ENCODE measurements around the gene SLC35E2B. TPM values are rescaled to one million over a fixed set of nuclear protein-coding genes. Genes with fewer than 3 reads are reported as not detected.

SLC35E2B gene
- total RNA-seq, 1 experiment from 2014 or later = 51.3 TPM

GRCh38 chr1:1670866-1671265 lies 21.7 kb downstream of the SLC35E2B start (continued):
- TF ChIP-seq ZNF532 (CRISPR knock-in tag; IDR thresholded peaks at IDR 0.05; ENCODE audit: borderline replicate concordance) (no peak), ZNF138 (CRISPR knock-in tag; conservative IDR thresholded peaks at IDR 0.05) (no peak), ZNF317 (CRISPR knock-in tag; IDR thresholded peaks at IDR 0.05; ENCODE audit: borderline replicate concordance, low read depth) (no peak), ETV6 (CRISPR knock-in tag; IDR thresholded peaks at IDR 0.05) (no peak), MYBL2 (CRISPR knock-in tag; IDR thresholded peaks at IDR 0.05) (no peak), E2F5 (CRISPR knock-in tag; IDR thresholded peaks at IDR 0.05) (no peak)

- H3K4me3 Mint-ChIP-seq = no peak overlapping the region
- peaks cover 39% of the 10 kb centered on the region for H3K36me3 Mint-ChIP-seq
- POLR2A ChIA-PET = no interaction called here
- CTCF ChIA-PET = interaction anchor here (1.9 kb wide), 1 partner anchor 9 kb away, joined by 15 read pairs; no protein-coding TSS in a partner anchor
- no peak for TF ChIP-seq NR2C2 (CRISPR knock-in tag; IDR thresholded peaks at IDR 0.05)
- TF ChIP-seq ZNF423 (CRISPR knock-in tag; IDR thresholded peaks at IDR 0.05) = no peak
- no peak for TF ChIP-seq FOXJ3 (CRISPR knock-in tag; IDR thresholded peaks at IDR 0.05; ENCODE audit: borderline replicate concordance)
- no peak for TF ChIP-seq NFATC4 (CRISPR knock-in tag; IDR thresholded peaks at IDR 0.05)
- TF ChIP-seq ZNF138 (CRISPR knock-in tag; conservative IDR thresholded peaks at IDR 0.05) = no peak
- TF ChIP-seq RELA (CRISPR knock-in tag; IDR thresholded peaks at IDR 0.05; ENCODE audit: borderline replicate concordance) = no peak
- no peak for TF ChIP-seq KAT7 (CRISPR knock-in tag; IDR thresholded peaks at IDR 0.05; ENCODE audit: borderline replicate concordance)
- no peak for TF ChIP-seq ZBTB43 (CRISPR knock-in tag; IDR thresholded peaks at IDR 0.05)
- DNase-seq (ENCODE audit: low spot score) = no peak
- no peak overlapping the region for H3K27ac Mint-ChIP-seq
- no peaks in the 10 kb centered on the region for H3K4me1 Mint-ChIP-seq
- no peak for ATAC-seq
- H3K9me3 Mint-ChIP-seq = no peaks in the 10 kb centered on the region
- H3K27me3 Mint-ChIP-seq (ENCODE audit: low read depth) = no peaks in the 10 kb centered on the region
These were observed 22.8 kb downstream of the SLC35E2B start for GRCh38 chr1:1669468-1670440.

GRCh38 chr1:1666526-1666925 lies 26.1 kb downstream of the SLC35E2B start:
- Mint-ChIP-seq H3K27ac (no peak overlapping the region), H3K36me3 (peaks cover 25% of the 10 kb centered on the region), H3K27me3 (ENCODE audit: low read depth) (no peaks in the 10 kb centered on the region), H3K4me3 (no peak overlapping the region), H3K4me1 (no peaks in the 10 kb centered on the region), H3K9me3 (no peaks in the 10 kb centered on the region)
- no peak for DNase-seq (ENCODE audit: low spot score)
- ChIA-PET POLR2A (no interaction called here), CTCF (interaction anchor here (0.7 to 2.2 kb wide), 7 partner anchors 12 to 52 kb away, joined by 3 to 48 read pairs (median 6); partner anchors contain the start of gene MIB2)
- ATAC-seq = no peak
- TF ChIP-seq TCF7 (CRISPR knock-in tag; IDR thresholded peaks at IDR 0.05; ENCODE audit: low read depth) (no peak), NFATC4 (CRISPR knock-in tag; IDR thresholded peaks at IDR 0.05) (no peak), NFE2L1 (CRISPR knock-in tag; IDR thresholded peaks at IDR 0.05) (no peak), FOXJ3 (CRISPR knock-in tag; IDR thresholded peaks at IDR 0.05; ENCODE audit: borderline replicate concordance) (no peak), AR (CRISPR knock-in tag; IDR thresholded peaks at IDR 0.05) (no peak), ERG (CRISPR knock-in tag; IDR thresholded peaks at IDR 0.05) (no peak), ZBTB21 (CRISPR knock-in tag; IDR thresholded peaks at IDR 0.05; ENCODE audit: borderline replicate concordance) (no peak), MLX (CRISPR knock-in tag; IDR thresholded peaks at IDR 0.05) (no peak)
